G401 (cell line): ENCODE results near the gene MYH9. TPM values are rescaled to one million over a fixed set of nuclear protein-coding genes. Genes with fewer than 3 reads are reported as not detected.
"Not testable (repeated sequence)": the region's sequence is repeated elsewhere in the genome, so short reads cannot be mapped to it uniquely, and the experiment has no call there.

Source experiments
- DNase-seq: peaks from one replicate; pipeline ENCODE4 v3.0.0-alpha.2; 2015; ENCODE audit warnings: low spot score
- in situ Hi-C: cut with HindIII; loops from 2 replicates; pipeline ENCODE4 v1.10.0; 2016; ENCODE audit warnings: low sequenced_read_pairs, mixed read lengths
- total RNA-seq: library from RNA; depleted of rRNA; stranded (reverse); fragments of >200 nt; shearing (Covaris generic); gene quantifications from 2 replicates; pipeline ENCODE4 v1.2.3, GENCODE V29; 2014

The MYH9 gene
- total RNA-seq, 1 experiment from 2014 or later = 185 TPM

DNA sequence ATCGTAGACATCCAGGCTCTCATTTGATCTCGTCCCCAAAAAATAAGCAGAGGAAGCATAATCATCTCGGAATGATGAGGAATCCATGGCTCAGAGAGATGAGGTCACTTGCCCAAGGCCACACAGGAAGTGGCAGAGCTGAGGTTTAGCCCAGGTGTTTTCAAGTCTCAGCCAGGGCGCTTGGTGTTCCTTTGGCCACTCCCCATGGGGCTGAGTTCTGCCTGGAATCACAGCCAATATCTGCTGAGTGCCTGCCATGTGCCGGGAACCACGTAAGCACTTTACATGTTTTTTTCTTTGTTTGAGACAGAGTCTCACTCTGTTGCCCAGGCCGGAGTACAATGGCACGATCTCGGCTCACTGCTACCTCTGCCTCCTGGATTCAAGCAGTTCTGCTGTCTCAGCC lies 29.5 kb upstream of the MYH9 start:
- in situ Hi-C loops = no loop called here
- DNase-seq = no peak

DNA sequence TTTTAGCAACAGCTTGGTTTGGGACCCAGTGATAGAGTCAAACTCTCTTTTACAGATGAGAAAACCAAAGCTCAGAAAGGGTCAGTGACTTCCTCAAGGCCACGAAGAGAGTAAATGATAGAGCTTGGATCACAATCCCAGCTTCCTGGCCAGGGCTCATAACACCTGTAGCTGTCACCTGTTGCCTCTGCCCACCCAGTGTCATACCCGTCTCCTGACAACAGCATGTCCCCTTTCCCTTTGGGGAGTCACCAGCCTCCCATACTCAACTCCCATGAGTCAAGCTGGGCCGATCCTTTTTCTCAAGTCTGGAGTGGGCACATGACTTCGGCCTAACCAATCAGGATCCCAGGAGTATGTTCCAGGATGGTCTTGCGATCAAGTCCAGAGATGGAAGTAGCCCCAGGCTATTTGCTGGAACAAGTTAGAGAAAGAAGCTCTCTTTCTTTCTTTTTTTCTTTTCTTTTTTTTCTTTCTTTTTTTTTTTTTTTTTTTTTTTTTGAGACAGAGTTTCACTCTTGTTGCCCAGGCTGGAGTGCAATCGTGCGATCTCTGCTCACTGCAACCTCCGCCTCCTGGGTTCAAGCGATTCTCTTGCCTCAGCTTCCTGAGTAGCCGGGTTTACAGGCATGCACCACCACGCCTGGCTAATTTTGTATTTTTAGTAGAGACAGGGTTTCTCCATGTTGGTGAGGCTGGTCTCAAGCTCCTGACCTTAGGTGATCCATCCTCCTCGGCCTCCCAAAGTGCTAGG lies 27.8 kb upstream of the MYH9 start:
- in situ Hi-C loops = no loop called here
- DNase-seq = no peak

DNA sequence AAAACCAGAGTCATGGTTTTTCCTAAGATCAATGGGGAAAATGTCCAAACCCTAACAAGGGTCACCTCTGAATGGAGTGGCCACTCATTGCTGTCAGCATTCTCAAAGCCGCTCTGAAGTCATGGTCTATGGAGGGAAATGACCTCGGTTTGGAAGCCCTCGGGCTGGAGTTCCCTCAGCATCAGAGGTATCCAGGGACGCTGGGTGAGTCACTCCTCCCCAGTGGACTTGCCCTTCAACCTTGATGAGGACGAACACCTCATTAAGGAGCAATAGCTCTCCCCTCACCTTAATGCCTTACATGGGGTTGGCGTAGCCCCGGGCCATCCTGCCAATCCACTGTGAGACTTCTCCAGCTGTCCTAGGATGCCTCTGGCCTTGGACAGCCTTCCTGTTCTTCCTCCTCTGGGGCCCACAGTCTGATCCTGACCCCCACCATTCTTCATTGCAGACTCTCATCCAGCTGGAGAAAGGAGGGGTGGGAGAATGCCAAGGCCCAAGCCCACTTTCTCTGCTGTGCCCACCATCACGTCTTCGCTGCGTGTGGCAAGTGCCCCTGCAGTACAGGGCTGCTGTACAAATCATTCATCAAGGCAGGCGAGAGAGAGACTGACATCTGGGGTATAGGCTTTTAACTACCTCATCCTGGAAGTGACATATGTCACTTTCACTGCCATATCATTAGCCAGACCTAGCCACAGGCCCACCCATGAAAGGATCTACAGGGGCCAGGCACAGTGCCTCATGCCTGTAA lies 25.4 kb upstream of the MYH9 start:
- in situ Hi-C loops = no loop called here
- DNase-seq = no peak

DNA sequence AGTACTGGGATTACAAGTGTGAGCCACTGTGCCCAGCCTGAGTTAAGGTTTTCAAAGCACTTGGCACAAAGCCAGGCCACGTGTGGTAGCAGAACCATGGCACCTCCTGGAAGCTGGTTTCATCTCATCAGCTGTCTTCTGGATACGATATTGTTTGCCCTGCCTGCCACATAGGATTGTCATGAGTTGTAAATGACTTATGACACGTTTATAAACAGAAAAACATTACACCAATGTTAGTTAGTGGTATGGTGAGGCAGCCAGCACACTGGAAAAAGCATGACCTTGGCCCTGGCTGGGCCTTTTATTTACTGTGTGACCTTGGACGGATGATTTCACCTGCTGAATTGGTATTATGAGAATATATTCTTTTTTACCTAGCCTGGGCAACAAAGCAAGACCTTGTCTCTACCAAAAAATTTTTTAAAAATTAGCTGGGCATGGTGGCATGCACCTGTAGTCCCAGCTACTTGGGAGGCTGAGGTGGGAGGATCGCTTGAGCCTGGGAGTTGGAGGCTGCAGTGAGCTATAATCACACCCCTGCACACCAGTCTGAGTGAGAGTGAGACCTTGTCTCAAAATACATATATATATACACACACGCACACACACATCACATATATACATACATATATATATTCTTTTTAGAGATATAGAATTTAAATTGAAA lies 24.0 kb upstream of the MYH9 start:
- in situ Hi-C loops = no loop called here
- no peak for DNase-seq

DNA sequence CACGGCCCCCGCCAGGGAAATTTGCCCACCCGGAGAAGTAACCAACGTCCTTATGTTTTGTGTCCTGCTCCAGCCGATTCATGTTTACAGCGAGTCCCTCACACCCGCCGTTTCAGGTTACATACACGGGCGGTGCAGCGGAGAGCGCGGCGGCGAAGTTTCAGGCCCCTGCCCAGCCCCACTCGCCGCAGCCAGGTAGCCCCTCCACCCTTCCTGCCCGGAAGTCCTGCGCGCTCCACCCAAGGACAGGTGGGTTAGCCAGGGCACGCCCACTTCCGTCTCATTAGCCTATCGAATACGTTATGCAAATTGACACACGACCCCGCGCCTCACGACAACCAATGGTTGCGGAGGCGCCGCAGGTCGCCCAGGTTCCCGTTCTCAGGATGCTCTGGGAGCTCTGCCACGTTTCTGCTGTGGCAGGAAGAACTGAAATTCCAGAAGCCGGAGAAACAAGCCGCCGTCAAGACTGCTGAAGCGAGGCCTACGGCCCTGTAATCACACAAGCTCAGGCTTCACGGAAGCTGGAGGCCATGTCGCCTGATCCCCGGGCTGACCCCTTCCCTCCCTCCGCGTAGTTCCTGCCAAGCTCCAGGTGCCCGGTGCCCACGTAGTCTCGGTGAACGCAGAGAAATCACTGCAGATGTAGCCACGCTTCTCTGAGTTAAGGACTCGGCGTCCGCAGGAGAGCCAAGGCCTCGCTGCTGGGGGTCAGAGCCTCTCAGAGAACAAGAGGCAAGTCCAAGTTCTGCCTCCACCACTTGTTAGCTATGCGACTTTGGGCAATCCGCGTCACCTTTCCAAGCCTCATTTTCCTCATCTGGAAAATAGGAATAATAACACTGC lies 22.4 kb upstream of the MYH9 start:
- in situ Hi-C loops = no loop called here
- DNase-seq = peak; percentile 97

DNA sequence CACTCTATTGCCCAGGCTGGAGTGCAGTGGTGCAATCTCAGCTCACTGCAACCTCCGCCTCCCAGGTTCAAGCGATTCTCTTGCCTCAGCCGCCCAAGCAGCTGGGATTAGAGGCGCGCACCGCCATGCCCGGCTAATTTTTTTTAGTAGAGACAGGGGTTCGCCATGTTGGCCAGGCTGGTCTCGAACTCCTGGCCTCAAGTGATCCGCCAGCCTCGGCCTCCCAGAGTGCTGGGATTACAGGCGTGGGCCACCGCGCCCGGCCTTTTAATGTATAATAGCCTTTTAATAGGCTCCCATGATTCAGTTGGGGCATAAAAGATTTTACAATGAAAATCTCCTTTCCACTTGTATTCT lies 21.8 kb upstream of the MYH9 start:
- in situ Hi-C loops, DNase-seq: not testable (repeated sequence)

DNA sequence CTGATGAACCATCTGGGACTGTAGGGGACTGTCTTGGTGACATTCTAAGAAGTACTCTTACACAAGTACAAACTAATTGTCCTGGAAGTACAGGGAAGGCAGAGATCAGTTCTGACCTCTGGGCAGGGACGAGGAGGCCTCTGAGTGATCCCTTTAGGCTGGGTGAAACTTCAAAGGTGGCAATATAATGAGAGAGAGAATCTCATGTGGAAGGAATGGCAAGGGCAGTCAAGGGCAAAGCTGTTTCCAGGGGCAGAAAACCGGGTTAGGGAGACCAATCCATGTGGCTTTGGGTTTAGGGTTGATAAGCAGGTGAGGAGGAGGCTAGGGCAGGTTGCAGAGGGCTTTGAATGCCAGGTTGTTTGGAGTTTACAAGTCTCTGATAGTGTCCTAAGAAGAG lies 21.3 kb upstream of the MYH9 start:
- no peak for DNase-seq
- in situ Hi-C loops = no loop called here

DNA sequence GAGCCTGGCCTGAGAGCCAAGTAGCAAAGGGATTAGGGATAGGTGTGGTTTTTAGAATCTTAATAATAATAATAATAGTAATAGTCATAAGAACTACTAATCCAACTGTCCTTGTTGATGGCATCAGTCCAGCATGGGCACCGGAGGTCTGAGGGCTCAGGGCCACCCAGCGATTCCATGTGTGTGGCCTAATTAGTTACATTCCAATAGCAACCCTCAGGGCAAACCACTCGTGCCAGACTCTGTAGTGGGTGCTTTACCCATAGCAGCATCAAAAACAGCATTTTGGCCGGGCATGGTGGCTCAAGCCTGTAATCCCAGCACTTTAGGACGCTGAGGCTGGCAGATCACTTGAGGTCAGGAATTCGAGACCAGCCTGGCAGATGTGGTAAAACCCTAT lies 19.0 kb upstream of the MYH9 start:
- in situ Hi-C loops = no loop called here

DNA sequence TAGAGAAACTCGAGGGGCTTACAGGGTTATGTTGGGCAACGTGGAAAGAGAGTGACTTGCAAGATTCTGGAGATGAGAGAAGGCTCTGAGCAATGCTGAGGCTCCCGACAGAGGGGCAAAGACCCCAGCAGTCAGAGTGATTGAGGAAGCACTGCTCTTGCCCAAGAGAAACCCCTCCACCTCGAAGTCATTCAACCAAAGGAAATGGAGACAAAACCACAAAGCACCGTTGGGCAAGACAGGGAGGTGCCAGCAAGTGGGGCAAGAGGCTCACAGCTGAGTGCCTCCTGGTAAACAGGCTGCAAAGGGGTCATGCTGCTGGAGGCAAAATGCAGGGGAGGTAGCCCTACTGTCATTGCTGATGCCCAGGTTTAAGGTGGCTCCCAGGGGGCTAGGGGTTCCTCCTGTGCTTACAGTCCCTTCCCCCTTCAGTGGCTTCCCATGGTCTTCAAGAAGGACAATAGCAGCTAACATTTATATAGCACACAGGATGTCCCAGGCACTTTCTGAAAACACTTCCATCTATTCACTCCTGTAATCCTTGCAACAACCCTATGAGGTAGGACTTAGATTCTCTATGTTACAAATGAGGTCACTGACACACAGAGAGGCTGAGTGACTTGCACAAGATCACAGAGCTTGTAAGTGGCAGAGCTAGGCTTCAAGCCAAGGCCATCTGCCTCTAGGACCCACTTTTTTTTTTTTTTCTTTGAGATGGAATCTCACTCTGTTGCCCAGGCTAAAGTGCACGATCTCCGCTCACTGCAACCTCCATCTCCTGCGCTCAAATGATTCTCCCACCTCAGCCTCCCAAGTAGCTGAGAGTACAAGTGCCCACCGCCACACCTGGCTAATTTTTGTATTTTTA lies 18.1 kb upstream of the MYH9 start:
- DNase-seq = no peak
- in situ Hi-C loops = no loop called here

More for the DNA sequence above, 19.0 kb upstream of the MYH9 start:
- no peak for DNase-seq

DNA sequence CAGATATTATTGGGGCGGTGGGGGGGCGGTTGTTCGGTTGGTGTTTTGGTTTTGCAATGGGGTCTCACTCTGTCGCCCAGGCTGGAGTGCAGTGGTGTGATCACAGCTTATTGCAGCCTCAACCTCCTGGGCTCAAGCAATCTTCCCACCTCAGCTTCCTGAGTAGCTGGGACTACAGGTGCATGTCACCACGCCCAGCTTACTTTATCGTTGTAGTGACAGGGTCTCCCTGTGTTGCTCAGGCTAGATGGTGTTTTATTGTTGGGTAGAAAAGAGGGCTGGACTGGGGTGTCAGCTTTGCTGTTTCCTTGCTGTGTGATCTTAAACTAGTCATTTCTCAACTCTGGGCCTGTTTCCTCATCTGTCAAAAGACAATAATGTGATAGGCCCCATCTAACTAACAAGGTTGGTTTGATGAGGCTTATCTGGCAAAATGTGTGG lies 17.5 kb upstream of the MYH9 start:
- in situ Hi-C loops = no loop called here

DNA sequence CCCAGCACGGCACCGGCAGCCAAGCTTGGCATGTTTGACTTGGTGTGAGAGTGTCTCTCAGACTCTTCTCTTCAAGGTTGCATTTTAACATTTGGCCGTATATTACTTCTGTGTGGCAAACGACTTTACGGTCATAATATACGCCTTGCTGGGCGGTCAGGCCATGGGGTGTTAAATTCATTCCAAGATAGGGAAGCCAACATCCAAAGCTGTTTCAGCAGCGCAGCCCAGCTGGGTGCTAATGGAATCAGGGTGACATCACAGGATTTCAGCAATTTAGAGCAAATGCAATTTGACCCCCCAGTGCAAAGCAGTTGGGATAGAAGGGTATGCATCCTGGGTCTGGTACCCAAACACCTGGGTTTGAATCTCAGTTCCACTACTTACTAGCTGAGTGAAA lies 16.7 kb upstream of the MYH9 start:
- no peak for DNase-seq
- in situ Hi-C loops = no loop called here

More for the DNA sequence above, 17.5 kb upstream of the MYH9 start:
- no peak for DNase-seq

DNA sequence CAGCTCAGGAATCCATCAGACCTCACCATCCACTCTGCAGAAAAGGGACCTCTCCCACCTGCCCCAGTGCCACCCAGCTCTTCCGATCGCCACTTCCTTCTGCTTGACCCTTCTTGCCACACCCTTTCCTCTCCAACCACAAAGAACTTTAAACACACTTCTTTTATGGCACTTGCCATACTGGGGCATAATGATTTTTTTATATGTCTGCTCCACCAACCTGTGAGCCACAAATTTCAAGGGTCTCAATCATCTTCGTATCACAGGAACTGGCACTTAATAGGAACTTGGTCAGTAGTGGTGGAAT lies 11.7 kb upstream of the MYH9 start:
- in situ Hi-C loops = no loop called here
- DNase-seq = no peak

DNA sequence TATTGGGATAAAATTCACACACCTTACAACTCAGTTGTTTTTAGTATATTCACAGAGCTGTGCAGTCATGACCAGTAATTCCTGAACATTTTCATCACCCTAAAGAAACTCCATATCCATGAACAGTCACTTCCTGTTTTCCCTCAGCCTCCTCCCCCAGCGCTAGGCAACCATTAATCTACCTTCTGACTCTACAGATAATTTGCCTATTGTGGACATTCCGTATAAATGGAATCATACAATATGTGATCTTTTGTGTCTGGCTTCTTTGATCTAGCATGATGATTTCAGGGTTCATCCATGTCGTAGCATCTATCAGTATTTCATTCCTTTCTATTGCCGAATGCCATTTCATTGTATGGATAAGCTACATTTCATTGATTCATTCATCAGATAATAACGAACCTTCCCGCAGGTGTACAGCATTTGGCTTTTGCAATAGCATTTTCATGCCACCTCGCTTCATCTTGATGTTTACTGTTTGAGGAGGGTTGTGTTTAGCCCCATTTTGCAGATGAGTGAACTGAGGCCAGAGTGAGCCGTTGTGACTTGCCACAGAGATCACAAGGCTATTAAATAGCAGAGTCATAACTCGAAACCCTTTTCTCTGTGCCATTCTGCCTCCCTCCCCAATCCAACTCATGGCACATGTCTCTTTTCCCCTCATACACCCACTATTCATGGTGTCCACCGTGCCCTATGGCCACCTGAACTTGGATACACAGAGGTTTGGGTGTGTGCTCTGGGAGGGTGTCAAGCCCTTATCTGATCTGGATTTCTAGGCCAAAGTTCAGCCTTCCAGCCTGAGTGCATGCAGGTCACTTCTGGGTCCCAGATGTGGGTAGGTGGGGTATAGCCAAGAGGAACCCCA lies 11.1 kb upstream of the MYH9 start:
- DNase-seq = no peak

DNA sequence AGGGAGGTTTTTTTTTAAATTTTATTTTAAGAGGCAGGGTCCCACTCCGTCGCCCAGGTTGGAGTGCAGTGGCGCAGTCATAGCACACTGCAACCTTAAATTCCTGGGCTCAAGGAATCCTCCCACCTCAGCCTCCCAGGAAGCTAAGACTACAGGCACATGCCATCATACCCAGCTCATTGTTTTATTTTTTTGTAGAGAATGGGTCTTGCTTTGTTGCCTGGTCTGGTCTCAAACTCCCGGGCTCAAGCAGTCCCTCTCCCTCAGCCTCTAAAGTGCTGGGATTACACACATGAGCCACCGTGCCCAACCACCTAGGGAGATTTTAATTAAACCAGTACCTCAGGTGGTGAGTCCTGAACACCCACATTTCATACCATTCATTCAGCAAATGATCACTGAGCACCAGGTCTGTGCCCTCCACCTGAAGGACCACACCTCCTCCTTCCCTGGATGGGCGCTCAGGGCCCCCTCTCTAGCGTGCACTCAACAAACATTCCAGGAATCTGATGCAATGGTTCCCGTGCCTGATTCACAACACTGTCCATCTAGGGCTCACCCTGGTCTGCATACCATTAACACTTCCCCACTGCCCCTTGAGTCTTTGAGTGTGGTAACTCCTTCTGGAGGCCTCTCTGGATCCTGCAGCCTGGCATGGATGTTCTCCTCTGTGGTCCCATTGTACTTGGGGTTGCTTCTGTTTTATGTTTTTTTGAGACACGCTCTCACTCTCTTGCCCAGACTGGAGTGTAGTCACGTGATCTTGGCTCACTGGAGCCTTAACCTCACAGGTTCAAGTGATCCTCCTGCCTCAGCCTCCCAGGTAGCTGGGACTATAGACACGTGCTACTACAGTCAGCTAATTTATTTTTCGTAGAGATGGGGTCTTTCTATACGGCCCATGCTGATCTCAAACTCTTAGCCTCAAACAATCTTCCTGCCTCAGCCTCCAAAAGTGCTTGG lies 9.6 kb upstream of the MYH9 start:
- in situ Hi-C loops = no loop called here
- DNase-seq = no peak

More for the DNA sequence above, 11.1 kb upstream of the MYH9 start:
- in situ Hi-C loops = no loop called here

DNA sequence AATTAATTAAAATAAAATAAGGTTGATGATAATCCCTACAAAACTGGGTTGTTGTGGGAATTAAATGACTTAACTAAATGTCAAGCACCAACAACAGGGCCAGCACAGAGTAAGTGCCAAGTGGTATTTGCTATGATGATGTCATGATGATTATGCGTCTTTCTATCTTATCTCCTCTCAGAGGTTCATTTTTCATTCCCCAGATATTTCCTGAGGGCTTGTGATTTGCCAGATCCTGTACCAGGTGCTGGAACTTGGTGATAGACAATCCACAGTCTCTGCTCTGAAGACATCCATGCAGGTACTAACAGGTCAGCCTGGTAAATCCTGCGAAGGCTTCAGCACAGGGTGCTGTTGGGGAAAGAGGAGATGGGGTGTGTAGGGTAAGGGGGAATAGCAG lies 8.1 kb upstream of the MYH9 start:
- in situ Hi-C loops = no loop called here
- DNase-seq = no peak

DNA sequence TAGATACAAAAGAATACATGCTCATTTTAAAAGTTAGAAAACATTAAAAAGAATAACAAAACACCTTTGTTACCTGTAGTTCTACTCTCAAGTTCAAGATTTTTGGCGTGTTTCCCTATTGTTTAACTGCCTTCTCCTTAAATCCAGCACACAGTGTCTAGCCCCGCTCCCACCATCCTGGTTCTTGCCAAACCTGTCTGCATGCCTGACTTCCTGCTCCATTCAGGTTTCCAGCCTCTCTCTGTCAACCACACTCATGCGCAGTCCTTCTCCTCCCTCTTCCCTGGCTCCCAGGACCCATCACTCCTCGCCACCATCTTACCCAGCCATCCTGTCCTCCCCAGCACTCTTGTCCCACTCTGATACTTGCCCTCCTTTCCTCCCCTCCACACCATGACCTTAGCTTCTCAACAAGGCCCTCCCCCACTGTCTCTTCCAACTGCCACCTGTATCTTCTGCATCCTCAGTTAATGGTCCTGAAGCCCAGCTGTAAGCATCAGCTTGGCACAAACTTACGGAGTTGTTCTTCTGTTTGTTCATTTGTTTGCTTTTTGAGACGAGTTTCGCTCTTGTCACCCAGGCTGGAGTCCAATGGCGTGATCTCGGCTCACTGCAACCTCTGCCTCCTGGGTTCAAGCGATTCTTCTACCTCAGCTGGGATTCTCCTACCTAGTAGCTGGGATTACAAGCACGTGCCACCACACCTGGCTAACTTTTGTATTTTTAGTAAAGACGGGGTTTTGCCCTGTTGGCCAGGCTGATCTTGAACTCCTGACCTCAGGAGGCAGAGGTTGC lies 7.5 kb upstream of the MYH9 start:
- DNase-seq = no peak
- in situ Hi-C loops = no loop called here
